GM18505 (cell line): ENCODE data around the gene FBXW4.

Experiments used
- ATAC-seq: cut with Tn5 transposase; IDR thresholded peaks from one replicate; pipeline ENCODE4 v1.9.1; 2021; ENCODE audit not compliant: unreplicated experiment
- POLR2A ChIP-seq: IDR thresholded peaks from 4 replicates; pipeline ENCODE4 v1.6.1; 2011; ENCODE audit warnings: borderline replicate concordance; ENCODE audit not compliant: insufficient read depth, insufficient read length; ENCODE audit errors: extremely low read depth

The FBXW4 gene

DNA sequence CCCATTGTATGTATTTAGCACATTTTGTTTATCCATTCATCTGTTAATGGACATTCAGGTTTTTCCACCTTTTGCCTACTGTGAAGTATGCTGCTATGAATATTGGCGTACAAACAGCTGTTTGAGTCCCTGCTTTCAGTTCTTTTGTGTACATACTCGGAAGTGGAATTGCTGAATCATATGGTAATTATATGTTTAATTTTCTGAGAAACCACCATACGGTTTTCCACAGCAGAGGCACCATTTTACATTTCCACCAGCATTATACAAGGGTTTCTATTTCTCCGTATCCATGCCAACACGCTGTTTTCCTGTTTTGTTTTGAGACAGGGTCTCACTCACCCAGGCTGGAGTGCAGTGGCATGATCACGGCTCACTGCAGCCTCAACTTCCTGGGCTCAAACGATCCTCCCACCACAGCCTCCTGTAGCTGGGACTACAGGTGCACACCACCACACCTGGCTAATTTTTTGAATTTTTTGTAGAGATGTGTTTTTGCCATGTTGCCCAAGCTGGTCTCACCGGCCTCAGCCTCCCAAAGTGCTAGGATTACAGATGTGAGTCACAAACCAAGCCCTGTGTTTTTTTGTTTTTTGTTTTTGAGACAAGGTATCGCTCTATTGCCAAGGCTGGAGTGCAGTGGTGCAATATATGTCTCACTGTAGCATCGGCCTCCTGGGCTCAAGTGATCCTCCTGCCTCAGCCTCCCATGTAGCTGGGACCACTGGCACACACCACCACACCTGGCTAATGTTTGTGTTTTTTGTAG lies 22.1 kb upstream of the FBXW4 start:
- ATAC-seq: no peak
- no peak for TF ChIP-seq POLR2A

DNA sequence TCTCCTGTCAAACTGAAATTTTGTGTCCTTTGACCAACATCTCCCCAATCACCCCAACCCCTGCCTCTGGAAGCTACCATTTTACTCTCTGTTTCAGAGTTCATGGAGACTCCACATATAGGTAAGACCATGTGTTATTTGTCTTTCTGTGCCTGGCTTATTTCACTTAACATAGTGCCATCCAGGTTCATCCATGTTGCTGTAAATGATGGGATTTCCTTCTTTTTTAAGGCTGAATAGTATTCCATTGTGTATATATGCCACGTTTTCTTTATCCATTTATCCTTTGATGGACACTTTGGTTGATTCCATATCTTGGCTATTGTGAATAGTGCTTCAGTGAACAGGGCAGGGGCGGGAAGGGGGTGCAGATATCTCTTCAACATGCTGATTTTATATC lies 18.0 kb upstream of the FBXW4 start:
- no peak for TF ChIP-seq POLR2A
- ATAC-seq: no peak

DNA sequence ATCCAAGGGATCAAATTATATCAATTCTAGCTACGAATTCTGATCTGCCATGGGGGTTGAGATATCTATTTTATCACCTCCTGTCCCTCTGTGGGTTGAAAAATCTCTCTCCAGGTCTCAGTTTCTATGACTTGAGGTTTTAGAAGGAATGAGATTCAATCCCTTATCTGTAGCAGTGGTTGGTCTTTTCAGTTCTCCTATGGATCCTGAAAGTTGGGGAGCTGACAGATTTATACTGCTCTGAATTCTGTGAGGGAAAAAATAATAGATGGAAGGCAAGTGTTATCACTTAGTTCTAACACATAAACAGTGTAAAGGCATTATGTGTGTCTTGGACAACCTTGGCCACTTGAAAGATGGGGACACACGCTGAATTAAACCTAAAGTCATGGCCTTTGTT lies 15.8 kb upstream of the FBXW4 start:
- no peak for TF ChIP-seq POLR2A
- ATAC-seq: no peak

- no peak for TF ChIP-seq POLR2A
- ATAC-seq: no peak
Observed at GRCh38 chr10:101710059-101710695, 15.2 kb upstream of the FBXW4 start.

- no peak for ATAC-seq
- no peak for TF ChIP-seq POLR2A
Observed at GRCh38 chr10:101709359-101710058, 14.5 kb upstream of the FBXW4 start.

DNA sequence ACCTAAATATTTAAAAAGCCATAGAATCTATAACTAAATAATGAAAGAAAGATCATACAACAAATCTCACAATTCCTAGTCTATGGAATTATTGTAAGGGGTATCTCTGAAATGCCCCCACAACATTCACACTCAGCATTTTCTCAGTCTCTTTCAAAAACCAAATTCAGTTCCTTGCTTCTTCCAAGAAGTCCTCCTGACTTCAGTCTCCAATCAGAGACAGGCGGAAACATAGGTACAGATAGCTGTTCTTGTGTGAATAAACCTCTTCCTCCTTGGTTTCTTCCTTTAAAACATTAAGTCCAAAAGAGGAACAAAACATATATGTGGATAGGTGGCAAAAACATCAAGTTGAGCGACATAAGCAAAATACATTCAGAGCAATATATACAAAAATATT lies 13.9 kb upstream of the FBXW4 start:
- no peak for TF ChIP-seq POLR2A
- ATAC-seq: no peak

GRCh38 chr10:101708073-101708472 lies 13.1 kb upstream of the FBXW4 start:
- TF ChIP-seq POLR2A: no peak
- no peak for ATAC-seq

- no peak for TF ChIP-seq POLR2A
- no peak for ATAC-seq
Observed at GRCh38 chr10:101704331-101704730, 9.4 kb upstream of the FBXW4 start.

DNA sequence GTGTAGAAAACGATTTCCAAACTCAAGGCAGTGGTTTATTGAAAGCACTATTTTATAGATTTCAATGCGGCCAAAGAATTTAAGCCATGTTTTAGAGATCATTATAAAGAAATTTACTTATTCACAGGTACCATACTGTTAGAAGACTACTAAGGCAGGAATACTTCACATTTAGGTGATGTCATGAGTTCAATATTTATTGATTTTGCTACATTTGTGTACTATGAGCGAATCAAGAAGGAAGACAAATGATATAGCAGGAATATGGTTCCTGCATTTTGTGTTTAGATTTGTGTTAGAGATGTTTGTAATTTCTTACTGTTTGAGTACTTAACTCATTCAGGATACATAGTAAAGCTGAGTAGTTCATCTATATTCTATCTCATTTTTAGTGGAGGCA lies 1.7 kb upstream of the FBXW4 start:
- no peak for TF ChIP-seq POLR2A
- ATAC-seq: no peak

DNA sequence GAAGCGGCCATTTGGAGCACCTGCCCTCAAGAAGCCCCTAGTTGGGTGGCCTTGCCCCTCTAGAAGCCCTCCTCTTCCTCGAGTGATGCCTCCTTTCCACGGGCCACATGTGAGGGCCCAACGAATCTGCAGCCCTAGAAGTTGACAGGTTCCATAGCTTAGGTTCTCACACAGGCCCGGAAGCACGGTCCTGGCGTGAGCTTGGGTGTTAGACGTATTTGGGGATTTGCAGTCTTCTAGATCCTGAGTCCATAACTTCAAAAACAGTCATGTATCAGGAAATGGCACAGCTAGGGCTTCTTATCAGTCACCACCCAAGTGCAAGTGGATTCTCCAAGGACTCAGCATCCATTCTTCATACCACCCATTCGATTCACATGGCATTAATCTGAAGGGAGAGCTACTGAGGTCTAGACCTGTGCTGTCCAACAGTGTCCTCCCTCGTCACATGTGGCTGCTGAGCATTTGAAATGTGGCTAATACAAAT lies 477 bp upstream of the FBXW4 start:
- no peak for ATAC-seq
- TF ChIP-seq POLR2A: no peak

GRCh38 chr10:101693978-101694673 lies 844 bp downstream of the FBXW4 start:
- peak; percentile 64 for TF ChIP-seq POLR2A
- ATAC-seq: peak; percentile 63

DNA sequence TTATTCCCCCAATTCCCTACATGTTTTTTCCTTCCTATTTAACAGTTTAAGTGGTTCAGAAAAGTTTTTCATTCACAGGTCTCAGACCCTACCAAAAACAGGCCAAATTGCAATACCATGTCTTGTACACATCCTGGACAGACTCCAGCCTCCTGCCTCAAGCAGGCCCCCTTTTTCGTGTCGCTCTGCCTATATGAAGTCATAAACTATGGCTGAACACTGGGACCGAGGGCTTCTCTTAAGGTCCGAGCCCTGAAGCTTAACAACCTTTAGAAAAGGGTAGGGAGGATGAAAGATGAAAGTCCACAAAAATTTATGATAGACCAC lies 1.4 kb downstream of the FBXW4 start:
- no peak for TF ChIP-seq POLR2A
- ATAC-seq: peak; percentile 11

DNA sequence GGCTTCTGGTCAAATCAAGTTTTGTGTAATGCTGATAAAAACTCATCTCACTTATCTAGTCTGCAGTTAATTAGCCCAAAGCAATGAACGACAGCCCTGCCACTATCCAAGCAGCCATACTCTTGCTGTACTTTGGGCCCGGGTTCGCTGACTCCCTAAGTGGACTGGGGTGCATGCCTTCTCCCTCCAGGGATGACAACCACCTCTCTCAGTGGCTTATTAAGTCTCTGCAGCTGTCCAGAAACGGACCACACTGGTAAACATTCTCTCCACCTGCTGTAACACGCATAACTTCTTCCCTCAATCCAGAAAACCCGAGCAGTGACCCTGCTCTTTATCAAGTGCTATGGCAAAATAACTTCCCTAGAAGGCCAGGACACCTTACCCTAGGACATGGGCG lies 3.9 kb downstream of the FBXW4 start:
- no peak for ATAC-seq
- TF ChIP-seq POLR2A: no peak
